NCI-H69 (cell line): ENCODE results near the gene ERLEC1.
"Not testable (repeated sequence)": the region's sequence is repeated elsewhere in the genome, so short reads cannot be mapped to it uniquely, and the experiment has no call there.

Experiments
- DNase-seq: peaks from one replicate; lab custom pipeline; 2025; lab: John Stamatoyannopoulos, UW

ERLEC1 gene

DNA sequence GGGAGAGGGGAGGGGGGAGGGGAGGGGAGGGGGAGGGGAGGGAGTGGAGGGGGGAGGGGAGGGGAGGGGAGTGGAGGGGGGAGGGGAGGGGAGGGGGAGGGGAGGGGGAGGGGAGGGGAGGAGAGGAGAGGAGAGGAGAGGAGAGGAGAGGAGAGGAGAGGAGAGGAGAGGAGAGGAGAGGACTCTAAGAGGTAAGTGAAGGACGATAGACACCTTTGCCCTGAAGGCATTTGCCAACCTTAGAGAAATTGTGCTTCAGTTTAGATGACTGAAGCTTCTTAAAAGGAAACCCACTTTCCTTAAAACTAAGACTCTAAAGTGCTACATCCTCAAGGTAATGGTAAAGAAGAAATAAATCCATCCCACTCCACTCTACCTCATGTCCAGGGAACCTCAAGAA, 53.7 kb downstream of the ERLEC1 start:
- DNase-seq = no peak

DNA sequence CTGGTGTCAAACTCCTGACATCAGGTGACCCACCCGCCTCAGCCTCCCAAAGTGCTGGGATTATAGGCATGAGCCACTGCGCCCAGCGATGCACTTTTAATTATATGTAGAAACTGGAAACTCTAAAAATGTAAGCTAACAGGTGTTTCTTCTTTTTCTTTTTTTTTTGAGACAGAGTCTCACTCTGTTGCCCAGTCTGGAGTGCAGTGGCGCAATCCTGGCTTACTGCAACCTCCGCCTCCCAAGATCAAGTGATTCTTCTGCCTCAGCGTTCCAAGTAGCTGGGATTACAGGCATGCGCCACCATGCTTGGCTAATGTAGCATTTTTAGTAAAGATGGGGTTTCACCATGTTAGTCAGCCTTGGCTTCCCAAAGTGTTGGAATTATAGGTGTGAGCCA, 54.8 kb downstream of the ERLEC1 start:
- not testable (repeated sequence) for DNase-seq

DNA sequence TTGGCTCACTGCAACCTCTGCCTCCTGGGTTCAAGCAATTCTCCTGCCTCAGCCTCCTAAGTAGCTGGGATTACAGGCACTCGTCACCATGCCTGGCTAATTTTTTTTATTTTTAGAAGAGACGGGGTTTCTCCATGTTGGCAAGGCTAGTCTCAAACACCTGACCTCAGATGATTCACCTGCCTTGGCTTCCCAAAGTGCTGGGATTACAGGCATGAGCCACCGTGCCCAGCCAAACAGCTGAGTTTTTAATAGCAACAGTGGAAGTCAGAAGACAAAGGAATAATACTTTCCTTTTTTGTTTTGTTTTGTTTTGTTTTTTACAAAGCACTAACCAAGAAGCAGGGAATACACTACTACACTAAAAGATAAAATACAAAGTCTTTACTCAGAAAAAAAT, 56.0 kb downstream of the ERLEC1 start:
- no peak for DNase-seq

DNA sequence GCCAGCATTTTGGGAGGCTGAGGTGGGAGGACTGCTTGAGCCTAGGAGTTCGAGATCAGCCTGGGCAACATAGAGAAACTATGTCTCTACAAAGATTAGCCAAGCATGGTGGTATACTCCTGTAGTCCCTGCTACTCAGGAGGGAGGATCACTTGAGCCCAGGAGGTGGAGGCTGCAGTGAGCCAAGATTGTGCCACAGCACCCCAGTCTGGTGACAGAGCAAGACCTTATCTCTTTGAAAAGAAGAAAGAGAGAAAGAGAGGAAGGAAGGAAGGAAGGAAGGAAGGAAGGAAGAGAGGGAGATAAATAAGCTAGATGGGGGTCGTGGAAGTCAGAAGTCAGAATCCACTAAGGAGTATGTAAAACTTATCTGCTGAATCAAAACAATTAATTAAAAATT, 56.8 kb downstream of the ERLEC1 start:
- DNase-seq = no peak

DNA sequence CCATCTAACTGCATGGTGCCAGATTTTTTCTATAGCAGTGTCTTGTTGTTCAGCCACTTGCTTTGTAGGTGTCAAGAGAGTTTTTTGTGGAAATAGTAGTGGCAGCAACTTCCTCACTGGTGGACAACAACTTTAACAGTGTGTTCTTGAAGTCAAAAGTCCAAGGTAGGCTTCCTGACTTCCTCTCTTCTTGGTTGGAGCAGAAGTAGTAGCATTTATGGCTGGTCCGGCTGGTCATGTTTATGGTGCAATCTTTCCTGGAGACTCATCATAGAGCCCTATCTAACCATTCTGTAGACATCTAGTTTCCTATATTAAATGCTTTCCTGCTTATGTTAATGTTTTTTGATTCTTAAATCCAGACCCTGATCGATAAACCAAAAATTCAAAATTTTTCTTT, 61.2 kb downstream of the ERLEC1 start:
- no peak for DNase-seq

GRCh38 chr2:53851052-53851757, 64.4 kb downstream of the ERLEC1 start:
- DNase-seq = not testable (repeated sequence)

DNA sequence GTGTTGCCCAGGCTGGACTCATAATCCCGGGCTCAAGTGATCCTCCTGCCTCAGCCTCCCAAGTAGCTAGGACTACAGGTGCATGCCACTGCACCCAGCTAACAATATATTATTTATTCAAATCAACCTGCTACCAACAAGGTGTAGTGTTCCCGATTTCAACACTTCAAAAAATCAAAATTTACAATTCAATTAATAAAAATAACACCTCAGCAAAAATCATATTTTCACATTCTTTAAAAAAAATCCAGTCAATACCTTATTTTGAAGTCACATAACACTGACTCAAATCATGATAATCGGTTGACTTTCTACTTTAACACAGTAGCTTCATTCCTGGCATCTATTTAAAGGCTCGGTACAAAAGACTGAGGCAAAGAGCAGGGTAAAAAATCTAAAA, 65.7 kb downstream of the ERLEC1 start:
- DNase-seq = no peak

GRCh38 chr2:53854678-53855077, 67.8 kb downstream of the ERLEC1 start:
- DNase-seq = no peak

GRCh38 chr2:53856272-53856671, 69.4 kb downstream of the ERLEC1 start:
- no peak for DNase-seq

- DNase-seq = no peak
These were observed 72.7 kb downstream of the ERLEC1 start, which contains the start of gene GPR75 for GRCh38 chr2:53859206-53860181. TSS of gene GPR75 (minus strand) at chr2:53859967. CDS start at chr2:53854756, 5,211 bp downstream.

DNA sequence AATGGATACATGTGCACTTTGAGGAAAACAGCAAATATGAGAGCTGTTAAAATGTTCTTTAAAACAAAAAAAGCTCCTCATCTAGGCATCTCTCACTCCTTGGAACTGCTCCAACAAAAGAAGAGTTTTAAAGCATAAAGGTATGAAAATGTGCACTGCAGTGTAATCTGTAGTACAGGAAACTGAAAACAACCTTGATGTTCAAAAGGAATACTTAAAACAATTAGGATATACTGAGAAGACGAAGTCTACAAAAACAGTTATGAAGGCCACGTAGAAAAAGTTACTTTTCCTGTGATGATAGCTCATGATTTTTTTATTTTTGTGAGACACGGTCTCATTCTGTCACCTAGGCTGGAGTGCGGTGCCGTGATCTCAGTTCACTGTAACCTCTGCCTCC, 75.0 kb downstream of the ERLEC1 start:
- DNase-seq = no peak

- DNase-seq = no peak
These were observed 76.8 kb downstream of the ERLEC1 start for GRCh38 chr2:53863538-53864227.

GRCh38 chr2:53865264-53865663, 78.4 kb downstream of the ERLEC1 start:
- DNase-seq = no peak

DNA sequence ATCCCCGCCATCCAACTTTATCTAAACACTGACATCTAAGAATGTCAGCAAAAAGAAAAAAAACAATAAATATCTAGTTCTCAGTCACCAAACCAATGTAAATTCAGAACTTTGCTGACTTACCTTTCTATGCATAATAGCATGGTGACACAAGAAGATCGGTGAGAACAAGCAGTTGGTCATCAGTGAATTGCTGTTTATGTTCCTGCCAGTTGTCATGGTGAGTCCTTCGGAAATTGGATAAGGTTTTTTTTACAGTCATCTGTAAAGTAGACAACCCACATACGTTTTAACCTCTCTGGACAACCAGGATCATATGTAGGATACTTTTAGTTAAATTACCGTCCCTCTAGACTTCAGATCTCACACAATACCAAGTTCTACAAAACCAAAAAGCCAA, 79.1 kb downstream of the ERLEC1 start:
- no peak for DNase-seq

DNA sequence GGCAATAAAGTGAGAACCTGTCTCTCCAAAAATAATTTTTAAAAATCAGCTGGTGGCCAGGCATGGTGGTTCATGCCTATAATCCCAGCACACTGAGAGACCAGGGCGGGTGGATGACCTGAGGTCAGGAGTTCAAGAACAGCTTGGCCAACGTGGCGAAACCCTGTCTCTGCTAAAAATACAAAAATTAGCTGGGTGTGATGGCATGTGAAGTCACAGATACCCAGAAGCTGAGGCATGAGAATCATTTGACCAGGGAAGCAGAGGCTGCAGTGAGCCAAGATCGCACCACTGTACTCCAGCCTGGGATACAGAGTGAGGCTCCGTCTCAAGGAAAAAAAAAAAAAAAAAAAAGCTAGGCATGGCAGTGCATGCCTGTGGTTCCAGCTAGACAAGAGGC, 80.3 kb downstream of the ERLEC1 start:
- no peak for DNase-seq

- DNase-seq = no peak
These were observed 80.9 kb downstream of the ERLEC1 start for GRCh38 chr2:53867773-53868172.
